GM21576 (cell line): ENCODE measurements around the gene DBN1.
"Not testable (repeated sequence)": the region's sequence is repeated elsewhere in the genome, so short reads cannot be mapped to it uniquely, and the experiment has no call there.

ENCODE experiments used
- ATAC-seq: cut with Tn5 transposase; IDR thresholded peaks from one replicate; pipeline ENCODE4 v1.9.1; 2021; ENCODE audit warnings: mild to moderate bottlenecking, moderate library complexity; ENCODE audit not compliant: unreplicated experiment

Gene DBN1

DNA sequence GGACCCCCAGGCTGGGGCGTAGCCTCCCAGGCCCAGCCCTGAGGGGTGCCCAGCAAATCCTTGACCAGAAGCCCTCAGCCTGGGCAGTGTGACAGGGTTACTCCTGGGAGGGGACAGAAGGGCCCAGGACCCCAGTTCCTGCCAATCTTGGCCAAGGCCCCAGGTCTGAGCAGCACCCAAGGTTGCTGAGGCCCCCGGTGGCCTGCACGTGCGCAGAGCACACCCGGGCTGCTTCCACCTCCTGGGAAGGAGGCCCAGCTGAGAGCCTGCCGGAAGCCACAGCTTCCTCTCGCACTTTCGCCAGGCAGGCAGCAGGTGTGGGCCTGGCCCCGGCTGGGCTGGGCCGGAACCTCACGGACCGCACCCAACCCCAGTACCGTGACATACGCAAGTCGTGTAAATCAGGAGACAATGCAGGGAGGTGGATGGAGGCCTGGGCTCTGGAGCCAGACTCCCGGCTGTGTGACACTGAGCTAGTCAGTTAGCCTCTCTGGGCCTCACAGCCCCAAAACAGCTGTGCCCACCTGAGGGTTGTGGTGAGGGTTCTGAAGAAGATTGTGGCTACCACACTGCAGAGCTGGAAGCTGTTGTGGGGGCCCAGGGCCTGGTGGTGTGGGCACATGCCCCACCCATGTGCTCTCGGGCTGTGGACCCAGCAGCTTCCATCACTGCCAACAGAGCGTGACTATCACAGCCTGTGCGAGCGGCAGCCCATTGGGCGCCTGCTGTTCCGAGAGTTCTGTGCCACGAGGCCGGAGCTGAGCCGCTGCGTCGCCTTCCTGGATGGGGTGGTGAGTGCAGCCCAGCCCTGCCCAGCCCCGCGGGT lies 41.9 kb downstream of the DBN1 start:
- peak; percentile 42 for ATAC-seq

GRCh38 chr5:177430972-177431316 lies 42.5 kb downstream of the DBN1 start:
- ATAC-seq: no peak

DNA sequence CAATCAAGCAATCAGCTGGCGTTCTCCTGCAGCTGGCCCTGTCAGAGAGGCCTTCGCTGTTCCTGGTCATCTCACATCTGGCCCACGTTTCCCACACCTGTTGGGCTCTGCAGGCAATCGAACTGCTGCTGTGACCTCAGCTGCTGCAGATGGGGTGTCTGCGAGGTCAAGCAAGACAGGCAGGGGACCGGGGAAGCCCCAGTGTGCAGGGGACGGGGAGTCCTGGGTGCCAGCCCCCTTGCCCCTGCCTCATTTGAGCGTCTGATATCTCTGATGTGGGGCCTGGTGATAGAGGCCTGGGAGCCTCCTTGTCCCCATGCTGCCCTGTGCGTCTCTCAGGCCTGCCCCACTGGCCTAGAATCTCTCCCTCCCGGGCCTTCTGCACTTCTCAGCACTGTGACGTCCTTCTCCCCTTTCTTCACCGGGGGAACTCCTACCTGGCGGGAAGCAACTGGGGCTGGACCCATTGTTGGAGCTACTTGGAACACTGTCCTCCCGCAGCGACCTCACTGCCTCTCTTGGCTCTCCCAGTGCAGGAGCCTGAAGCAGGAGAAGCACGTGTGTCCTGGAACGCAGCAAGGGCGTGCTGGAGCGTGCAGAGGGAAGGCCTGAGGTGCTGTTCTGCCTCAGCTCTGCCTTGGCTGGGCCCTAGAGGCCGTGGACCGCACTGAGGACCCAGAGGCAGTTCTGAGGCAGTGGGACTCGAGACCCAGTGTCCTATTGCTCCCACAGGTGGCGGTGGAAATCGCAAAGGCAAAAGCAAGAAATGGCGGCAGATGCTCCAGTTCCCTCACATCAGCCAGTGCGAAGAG lies 43.1 kb downstream of the DBN1 start:
- no peak for ATAC-seq

GRCh38 chr5:177429248-177430040 lies 44.0 kb downstream of the DBN1 start:
- ATAC-seq: no peak

DNA sequence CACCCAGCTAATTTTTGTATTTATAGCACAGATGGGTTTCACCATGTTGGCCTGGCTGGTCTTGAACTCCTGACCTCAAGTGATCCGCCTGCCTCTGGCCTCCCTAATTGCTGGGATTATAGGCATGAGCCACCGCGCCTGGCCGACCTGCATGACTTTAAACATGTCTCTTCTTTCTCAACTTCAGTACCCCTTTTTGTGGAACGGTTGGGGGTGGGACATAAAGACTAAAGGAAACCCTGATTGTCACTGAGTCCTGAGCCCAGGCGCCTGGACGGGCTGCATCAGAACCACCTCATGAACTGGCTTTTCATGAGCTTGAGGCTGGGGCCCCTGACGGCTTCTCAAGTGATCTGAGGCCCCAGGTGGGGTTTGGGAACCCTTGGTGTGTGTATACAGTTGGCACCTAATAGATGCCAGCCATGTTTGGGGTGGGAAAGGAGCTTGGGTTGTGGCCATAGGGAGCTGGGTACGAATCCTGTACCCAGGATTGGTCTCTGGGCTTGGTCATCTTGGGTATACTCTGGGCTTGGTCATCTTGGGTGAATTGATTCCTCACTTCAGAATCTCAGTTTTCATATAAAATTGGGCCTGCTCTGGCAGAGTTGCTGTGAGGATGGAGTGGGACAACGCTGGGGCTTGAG lies 44.7 kb downstream of the DBN1 start:
- no peak for ATAC-seq

DNA sequence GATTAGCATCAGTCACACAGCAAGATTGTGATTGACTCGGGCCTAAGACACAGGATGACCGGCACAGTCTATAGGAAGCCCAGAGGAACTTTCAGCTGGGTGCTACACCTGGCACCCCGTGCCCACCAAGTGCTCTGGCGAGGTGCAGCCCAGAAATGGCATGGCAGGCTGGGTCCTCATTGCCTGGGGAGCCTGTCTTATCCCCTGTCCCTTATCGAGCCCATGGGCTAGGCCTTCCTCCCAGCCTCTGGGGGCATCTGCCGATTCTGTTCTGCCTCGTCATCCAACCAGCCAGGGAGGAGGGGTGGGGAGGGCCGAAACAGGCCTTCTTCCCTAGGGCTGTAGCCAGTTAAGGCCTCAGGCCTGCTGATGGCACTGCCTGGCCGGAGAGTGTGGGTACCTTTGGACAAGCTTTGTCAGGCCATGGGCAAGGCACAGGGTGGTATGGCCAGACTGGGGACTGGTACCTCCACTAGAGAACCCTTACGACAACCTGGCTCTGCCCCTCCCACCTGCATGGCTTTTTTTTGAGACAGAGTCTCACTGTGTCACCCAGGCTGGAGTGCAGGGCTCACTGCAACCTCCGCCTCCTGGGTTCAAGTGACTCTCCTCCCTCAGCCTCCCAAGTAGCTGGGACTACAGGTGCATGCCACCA lies 45.4 kb downstream of the DBN1 start:
- no peak for ATAC-seq

DNA sequence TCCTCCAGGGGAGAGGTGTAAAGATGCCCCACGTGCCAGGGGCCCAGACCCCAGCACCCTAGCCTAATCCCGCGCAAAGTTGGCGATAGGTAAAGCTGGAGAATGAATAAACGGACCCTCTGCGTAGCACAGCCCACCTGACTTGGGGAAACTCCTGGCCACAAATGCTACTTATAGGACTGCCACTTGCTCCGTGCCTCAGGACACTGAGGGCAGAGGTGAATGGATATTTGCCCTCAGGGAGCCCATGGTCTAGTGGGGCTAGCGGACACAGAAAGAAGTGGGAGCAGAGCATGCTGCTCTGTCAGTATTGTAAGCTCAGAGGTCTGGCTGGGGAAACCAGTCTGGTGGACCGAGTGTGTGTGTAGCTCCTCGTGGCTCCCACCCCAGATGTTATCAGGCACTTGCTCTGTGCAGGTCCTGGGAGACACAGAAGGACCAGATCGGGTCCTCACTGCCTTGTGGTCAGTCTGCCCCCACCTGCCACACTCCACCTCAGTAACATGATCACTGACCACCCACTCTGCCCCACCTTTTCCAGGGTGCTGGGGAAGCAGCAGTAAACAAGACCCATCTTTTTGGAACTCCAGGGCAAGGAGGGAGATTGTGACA lies 46.1 kb downstream of the DBN1 start:
- no peak for ATAC-seq

DNA sequence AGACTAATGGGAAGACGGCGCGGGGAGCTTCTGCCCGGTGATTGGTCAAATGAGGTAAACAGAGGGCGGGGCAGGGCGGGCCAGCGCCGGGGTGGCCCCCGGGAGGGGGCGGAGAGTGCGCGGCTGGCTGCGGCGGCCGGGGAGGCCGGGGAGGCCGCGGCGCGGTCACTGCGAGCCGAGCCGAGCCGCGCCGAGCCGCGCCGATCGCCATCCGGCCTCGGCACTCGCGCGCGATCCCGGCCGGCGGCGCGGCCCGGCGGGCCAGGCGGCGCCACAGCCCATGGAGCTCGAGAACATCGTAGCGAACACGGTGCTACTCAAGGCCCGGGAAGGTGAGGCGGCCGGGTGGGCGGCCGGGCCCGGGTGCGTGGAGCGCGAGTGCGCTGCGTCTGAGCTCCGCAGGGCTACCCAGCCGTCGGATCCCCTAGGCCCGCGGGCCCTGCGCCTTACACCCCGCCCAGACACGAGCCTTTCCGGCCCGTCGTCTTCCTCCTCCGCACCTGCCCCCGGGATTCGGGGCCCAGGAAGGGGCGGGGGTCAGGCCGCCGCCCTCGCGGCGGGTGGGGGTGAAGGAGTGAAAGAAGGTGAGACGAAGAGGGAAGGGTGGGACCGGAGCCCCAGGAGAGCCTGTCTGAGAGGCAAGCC lies 46.7 kb downstream of the DBN1 start, which contains the start of gene GRK6:
GRK6 (plus strand) TSS at position 111 of the 645 bp plus-strand sequence; CDS start at position 281, 170 bp downstream.
- peak; percentile 9 for ATAC-seq

DNA sequence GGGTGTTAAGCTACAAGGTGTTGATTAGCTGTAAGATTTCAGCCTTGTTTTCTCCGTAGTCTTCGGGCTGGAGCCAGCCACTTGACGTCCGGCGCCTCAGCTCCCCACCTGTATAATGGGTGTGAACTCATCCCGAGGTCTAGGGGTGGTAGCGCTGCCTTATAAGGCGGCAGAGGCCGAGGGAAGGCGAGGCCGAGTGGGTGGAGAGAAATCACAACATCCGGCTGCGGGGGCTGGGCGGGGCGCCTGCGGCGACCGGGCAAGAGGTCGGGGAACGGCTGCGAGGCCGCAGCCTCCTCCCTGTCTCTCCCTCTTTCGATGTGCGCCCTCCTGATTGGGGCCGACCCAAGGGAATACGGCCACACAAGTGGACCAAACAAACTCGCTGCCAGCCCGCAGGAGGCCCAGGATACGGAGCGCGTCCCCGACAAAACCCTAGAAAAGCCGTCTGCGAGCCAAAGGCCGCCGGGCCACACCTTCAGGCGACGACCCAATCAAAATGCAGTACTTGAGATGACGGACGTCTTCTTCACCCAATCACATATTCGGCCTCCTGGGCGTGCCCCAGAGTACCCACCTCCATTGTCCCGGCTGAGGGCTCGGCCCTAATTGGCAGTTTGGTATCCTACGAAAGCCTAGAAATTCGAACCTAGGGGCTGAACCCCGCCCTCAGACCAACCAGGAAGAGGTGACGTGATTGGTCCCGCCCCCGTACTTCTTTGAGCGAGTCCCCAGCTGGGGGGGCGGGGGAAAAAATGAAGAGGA lies 47.5 kb downstream of the DBN1 start:
- peak; percentile 73 for ATAC-seq

GRCh38 chr5:177425196-177425800 lies 48.1 kb downstream of the DBN1 start:
- no peak for ATAC-seq

GRCh38 chr5:177423671-177424070 lies 49.8 kb downstream of the DBN1 start:
- no peak for ATAC-seq

- ATAC-seq: no peak
Observed at GRCh38 chr5:177421062-177421798, 52.2 kb downstream of the DBN1 start.

- ATAC-seq: not testable (repeated sequence)
Observed at GRCh38 chr5:177420472-177420871, 53.0 kb downstream of the DBN1 start.

DNA sequence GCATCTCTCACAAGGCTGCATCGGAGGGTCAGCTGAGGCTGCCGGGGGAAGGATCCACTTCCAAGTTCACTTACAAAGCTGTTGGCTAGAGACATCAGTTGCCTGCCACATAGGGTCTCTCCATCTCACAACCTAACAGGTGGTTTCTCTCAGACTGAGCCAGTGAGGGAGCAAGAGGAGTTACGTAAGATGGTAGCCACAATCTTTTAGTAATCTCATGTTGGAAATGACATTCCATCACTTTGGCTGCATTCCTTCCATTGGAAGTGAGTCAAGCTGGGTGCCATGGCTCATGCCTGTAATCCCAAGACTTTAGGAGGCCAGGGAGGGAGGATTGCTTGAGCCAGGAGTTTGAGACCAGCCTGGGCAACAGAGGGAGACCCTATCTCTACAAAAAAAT lies 54.4 kb downstream of the DBN1 start:
- no peak for ATAC-seq

DNA sequence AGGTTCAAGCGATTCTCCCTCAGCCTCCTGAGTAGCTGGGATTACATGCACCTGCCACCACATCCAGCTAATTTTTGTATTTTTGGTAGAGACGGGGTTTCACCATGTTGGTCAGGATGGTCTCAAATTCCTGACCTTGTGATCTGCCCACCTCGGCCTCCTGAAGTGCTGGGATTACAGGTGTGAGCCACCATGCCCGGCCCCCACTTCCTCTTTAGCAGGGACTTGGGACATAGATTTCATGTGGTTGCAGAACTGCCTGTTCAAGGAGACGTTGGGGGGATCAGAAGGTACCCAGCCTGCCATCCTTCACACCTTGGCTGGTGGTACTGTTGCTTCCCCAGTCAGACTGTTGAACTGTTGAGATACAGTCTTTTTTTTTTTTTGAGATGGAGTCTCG lies 56.4 kb downstream of the DBN1 start:
- ATAC-seq: not testable (repeated sequence)

DNA sequence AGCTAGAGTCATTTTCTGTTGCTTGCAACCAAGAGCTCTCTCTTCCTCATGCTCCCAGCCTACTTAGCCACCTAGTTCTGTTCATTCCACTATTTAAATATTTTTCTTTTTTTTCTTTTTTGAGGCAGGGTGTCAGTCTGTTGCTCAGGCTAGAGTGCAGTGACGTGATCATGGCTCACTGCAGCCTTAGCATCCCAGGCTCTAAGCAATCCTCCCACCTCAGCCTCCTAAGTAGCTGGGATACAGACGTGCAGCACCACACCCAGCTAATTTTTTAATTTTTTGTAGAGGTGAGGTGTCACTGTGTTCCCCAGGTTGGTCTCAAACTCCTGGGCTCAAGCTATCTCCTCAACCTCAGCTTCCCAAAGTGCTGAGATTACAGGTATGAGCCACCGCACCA lies 59.0 kb downstream of the DBN1 start:
- ATAC-seq: no peak

GRCh38 chr5:177412603-177413233 lies 60.7 kb downstream of the DBN1 start:
- peak; percentile 54 for ATAC-seq
